Activated T-cell treated with anti-CD3 and anti-CD28 coated beads, Interleukin-2, amount 50 U/mL, for 72 hours (primary cell): Measurements from ENCODE around the gene ABHD17C. TPM values are rescaled to one million over a fixed set of nuclear protein-coding genes. Genes with fewer than 3 reads are reported as not detected.

Experiments used
- ATAC-seq, 2 donors: fragments of 150-1000 bp; cut with Tn5 transposase; replicated peaks in 1 of 2; 2 replicates each; pipeline ENCODE4 v1.10.0; 2021; ENCODE audit warnings: moderate library complexity in 2 of 2, mild to moderate bottlenecking in 1 of 2
- DNase-seq, 2 donors: peaks; one replicate each; pipeline ENCODE4 v3.0.0; 2021 to 2022; ENCODE audit warnings: mixed read lengths in 1 of 2
- H3K27ac Mint-ChIP-seq: one replicate; pipeline ENCODE4 v1.8.0; 2022; ENCODE audit warnings: mild to moderate bottlenecking, moderate library complexity, mixed read lengths
- H3K27me3 Mint-ChIP-seq: one replicate; pipeline ENCODE4 v1.8.0; 2022; ENCODE audit warnings: low read depth, mixed read lengths
- H3K36me3 Mint-ChIP-seq, 2 donors: one replicate each; pipeline ENCODE4 v1.8.0; 2022; ENCODE audit warnings: mixed read lengths in 2 of 2, mild to moderate bottlenecking in 1 of 2; ENCODE audit not compliant: insufficient read depth in 2 of 2
- H3K4me1 Mint-ChIP-seq: one replicate; pipeline ENCODE4 v1.8.0; 2022; ENCODE audit warnings: low read depth, mixed read lengths
- H3K4me3 Mint-ChIP-seq, 2 donors: one replicate each; pipeline ENCODE4 v1.8.0; 2022; ENCODE audit warnings: mild to moderate bottlenecking in 2 of 2, mixed read lengths in 2 of 2, moderate library complexity in 2 of 2
- H3K9me3 Mint-ChIP-seq, 2 donors: one replicate each; pipeline ENCODE4 v1.8.0; 2022; ENCODE audit warnings: mixed read lengths in 2 of 2
- total RNA-seq, 2 donors: library from RNA; stranded (reverse); gene quantifications; one replicate each; pipeline ENCODE4 v1.2.3, GENCODE V29; 2022

Gene ABHD17C
- total RNA-seq, 2 donors from 2014 or later: 7.0 to 9.1 TPM

- DNase-seq: no peak
- no peak for ATAC-seq
- no peak overlapping the region for H3K27ac Mint-ChIP-seq
- H3K4me1 Mint-ChIP-seq: no peaks in the 10 kb centered on the region
- H3K9me3 Mint-ChIP-seq: no peaks in the 10 kb centered on the region
- H3K4me3 Mint-ChIP-seq: no peak overlapping the region
- peaks cover 0 to 1% of the 10 kb centered on the region in 2 donors for H3K36me3 Mint-ChIP-seq
- no peaks in the 10 kb centered on the region for H3K27me3 Mint-ChIP-seq
Observed at GRCh38 chr15:80722811-80723210, 27.7 kb downstream of the ABHD17C start.

GRCh38 chr15:80727196-80727595, 32.1 kb downstream of the ABHD17C start:
- H3K27ac Mint-ChIP-seq: no peak overlapping the region
- H3K4me3 Mint-ChIP-seq: no peak overlapping the region
- ATAC-seq: no peak
- H3K36me3 Mint-ChIP-seq: peaks cover 0 to 1% of the 10 kb centered on the region in 2 donors
- no peaks in the 10 kb centered on the region for H3K27me3 Mint-ChIP-seq
- no peaks in the 10 kb centered on the region for H3K9me3 Mint-ChIP-seq
- no peak for DNase-seq
- H3K4me1 Mint-ChIP-seq: no peaks in the 10 kb centered on the region

GRCh38 chr15:80727596-80727995, 32.5 kb downstream of the ABHD17C start:
- Mint-ChIP-seq H3K36me3 (peaks cover 0 to 1% of the 10 kb centered on the region in 2 donors), H3K27me3 (no peaks in the 10 kb centered on the region), H3K4me1 (no peaks in the 10 kb centered on the region), H3K9me3 (no peaks in the 10 kb centered on the region), H3K27ac (no peak overlapping the region), H3K4me3 (no peak overlapping the region)
- ATAC-seq (no peak), DNase-seq (no peak)

- H3K4me1 Mint-ChIP-seq: no peaks in the 10 kb centered on the region
- DNase-seq (no peak), ATAC-seq (no peak)
- no peak overlapping the region for H3K27ac Mint-ChIP-seq
- no peak overlapping the region for H3K4me3 Mint-ChIP-seq
- no peaks in the 10 kb centered on the region for H3K27me3 Mint-ChIP-seq
- H3K36me3 Mint-ChIP-seq: peaks cover 0 to 1% of the 10 kb centered on the region in 2 donors
- H3K9me3 Mint-ChIP-seq: no peaks in the 10 kb centered on the region
Observed at GRCh38 chr15:80730387-80730786, 35.3 kb downstream of the ABHD17C start.

- Mint-ChIP-seq H3K4me3 (no peak overlapping the region), H3K27me3 (no peaks in the 10 kb centered on the region), H3K4me1 (no peaks in the 10 kb centered on the region), H3K36me3 (peaks cover 0 to 1% of the 10 kb centered on the region in 2 donors), H3K9me3 (no peaks in the 10 kb centered on the region), H3K27ac (no peak overlapping the region)
- ATAC-seq (no peak), DNase-seq (no peak)
Observed at GRCh38 chr15:80730926-80731325, 35.8 kb downstream of the ABHD17C start.

- H3K4me1 Mint-ChIP-seq: no peaks in the 10 kb centered on the region
- no peaks in the 10 kb centered on the region for H3K27me3 Mint-ChIP-seq
- H3K27ac Mint-ChIP-seq: no peak overlapping the region
- H3K9me3 Mint-ChIP-seq: no peaks in the 10 kb centered on the region
- no peak for DNase-seq
- H3K36me3 Mint-ChIP-seq: no peaks in the 10 kb centered on the region
- ATAC-seq: no peak
- H3K4me3 Mint-ChIP-seq: no peak overlapping the region
Observed at GRCh38 chr15:80732167-80732566, 37.1 kb downstream of the ABHD17C start.

- DNase-seq (no peak), ATAC-seq (no peak)
- H3K9me3 Mint-ChIP-seq: no peaks in the 10 kb centered on the region
- H3K36me3 Mint-ChIP-seq: no peaks in the 10 kb centered on the region
- H3K4me3 Mint-ChIP-seq: no peak overlapping the region
- no peaks in the 10 kb centered on the region for H3K4me1 Mint-ChIP-seq
- no peak overlapping the region for H3K27ac Mint-ChIP-seq
- no peaks in the 10 kb centered on the region for H3K27me3 Mint-ChIP-seq
Observed at GRCh38 chr15:80732818-80733217, 37.7 kb downstream of the ABHD17C start.

GRCh38 chr15:80733460-80733859, 38.4 kb downstream of the ABHD17C start:
- DNase-seq (no peak), ATAC-seq (no peak)
- no peak overlapping the region for H3K4me3 Mint-ChIP-seq
- H3K27me3 Mint-ChIP-seq: no peaks in the 10 kb centered on the region
- H3K9me3 Mint-ChIP-seq: no peaks in the 10 kb centered on the region
- H3K36me3 Mint-ChIP-seq: no peaks in the 10 kb centered on the region
- no peak overlapping the region for H3K27ac Mint-ChIP-seq
- no peaks in the 10 kb centered on the region for H3K4me1 Mint-ChIP-seq

- no peak overlapping the region for H3K4me3 Mint-ChIP-seq
- peaks cover 0 to 3% of the 10 kb centered on the region in 2 donors for H3K36me3 Mint-ChIP-seq
- no peak for ATAC-seq
- no peak for DNase-seq
- no peaks in the 10 kb centered on the region for H3K27me3 Mint-ChIP-seq
- H3K4me1 Mint-ChIP-seq: no peaks in the 10 kb centered on the region
- H3K27ac Mint-ChIP-seq: no peak overlapping the region
- no peaks in the 10 kb centered on the region for H3K9me3 Mint-ChIP-seq
Observed at GRCh38 chr15:80735344-80735743, 40.2 kb downstream of the ABHD17C start.

GRCh38 chr15:80736560-80736959, 41.5 kb downstream of the ABHD17C start:
- H3K36me3 Mint-ChIP-seq: peaks cover 0 to 3% of the 10 kb centered on the region in 2 donors
- ATAC-seq: no peak
- no peak overlapping the region for H3K4me3 Mint-ChIP-seq
- H3K27me3 Mint-ChIP-seq: no peaks in the 10 kb centered on the region
- DNase-seq: no peak
- no peak overlapping the region for H3K27ac Mint-ChIP-seq
- H3K9me3 Mint-ChIP-seq: no peaks in the 10 kb centered on the region
- H3K4me1 Mint-ChIP-seq: no peaks in the 10 kb centered on the region

GRCh38 chr15:80739919-80740318, 44.8 kb downstream of the ABHD17C start:
- Mint-ChIP-seq H3K4me3 (no peak overlapping the region), H3K27me3 (no peaks in the 10 kb centered on the region), H3K9me3 (no peaks in the 10 kb centered on the region), H3K27ac (no peak overlapping the region), H3K36me3 (peaks cover 0 to 3% of the 10 kb centered on the region in 2 donors), H3K4me1 (no peaks in the 10 kb centered on the region)
- ATAC-seq (no peak), DNase-seq (no peak)

- DNase-seq: no peak
- no peak for ATAC-seq
Observed at GRCh38 chr15:80742081-80742480, 47.0 kb downstream of the ABHD17C start.

GRCh38 chr15:80743189-80743833, 48.2 kb downstream of the ABHD17C start:
- H3K36me3 Mint-ChIP-seq: peaks cover 2 to 6% of the 10 kb centered on the region in 2 donors
- H3K4me1 Mint-ChIP-seq: no peaks in the 10 kb centered on the region
- no peaks in the 10 kb centered on the region for H3K27me3 Mint-ChIP-seq
- peaks cover 0 to 2% of the 10 kb centered on the region in 2 donors for H3K9me3 Mint-ChIP-seq
- no peak overlapping the region for H3K4me3 Mint-ChIP-seq
- DNase-seq (no peak), ATAC-seq (no peak)
- H3K27ac Mint-ChIP-seq: no peak overlapping the region

More at GRCh38 chr15:80742081-80742480, 47.0 kb downstream of the ABHD17C start:
- peaks cover 0 to 2% of the 10 kb centered on the region in 2 donors for H3K9me3 Mint-ChIP-seq
- H3K27ac Mint-ChIP-seq: no peak overlapping the region
- peaks cover 2 to 3% of the 10 kb centered on the region in 2 donors for H3K36me3 Mint-ChIP-seq
- no peaks in the 10 kb centered on the region for H3K4me1 Mint-ChIP-seq
- H3K27me3 Mint-ChIP-seq: no peaks in the 10 kb centered on the region
- no peak overlapping the region for H3K4me3 Mint-ChIP-seq

GRCh38 chr15:80744415-80744814, 49.3 kb downstream of the ABHD17C start:
- H3K27ac Mint-ChIP-seq: no peak overlapping the region
- H3K4me1 Mint-ChIP-seq: no peaks in the 10 kb centered on the region

More at GRCh38 chr15:80744415-80744814, 49.3 kb downstream of the ABHD17C start:
- no peak for DNase-seq
- Mint-ChIP-seq H3K9me3 (peaks cover 0 to 2% of the 10 kb centered on the region in 2 donors), H3K36me3 (peaks cover 2 to 6% of the 10 kb centered on the region in 2 donors), H3K27me3 (no peaks in the 10 kb centered on the region), H3K4me3 (no peak overlapping the region)
- no peak for ATAC-seq
